ENCODE data around the gene ZNF831.

ZNF831 gene

DNA sequence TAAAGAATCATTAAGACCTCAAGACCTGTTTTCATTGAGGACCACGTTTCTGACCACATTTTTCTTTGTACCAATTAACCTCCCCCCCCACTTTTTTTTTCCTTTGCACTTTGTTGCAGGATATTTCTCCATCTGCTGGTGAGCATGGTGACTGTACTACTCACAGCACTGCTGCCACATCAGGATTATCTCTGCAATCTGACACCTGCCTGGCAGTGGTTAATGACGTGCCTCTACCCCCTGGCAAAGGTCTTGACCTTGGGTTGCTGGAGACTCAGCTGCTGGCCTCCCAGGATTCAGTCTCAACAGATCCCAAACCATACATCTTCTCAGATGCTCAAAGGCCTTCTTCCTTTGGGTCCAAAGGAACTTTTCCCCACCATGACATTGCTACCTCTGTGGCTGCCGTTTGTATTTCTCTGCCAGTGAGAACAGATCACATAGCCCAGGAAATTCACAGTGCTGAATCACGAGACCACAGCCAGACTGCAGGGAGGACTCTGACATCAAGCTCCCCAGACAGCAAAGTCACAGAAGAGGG lies 90.2 kb downstream of the ZNF831 start:
- DNase-seq = no peak

DNA sequence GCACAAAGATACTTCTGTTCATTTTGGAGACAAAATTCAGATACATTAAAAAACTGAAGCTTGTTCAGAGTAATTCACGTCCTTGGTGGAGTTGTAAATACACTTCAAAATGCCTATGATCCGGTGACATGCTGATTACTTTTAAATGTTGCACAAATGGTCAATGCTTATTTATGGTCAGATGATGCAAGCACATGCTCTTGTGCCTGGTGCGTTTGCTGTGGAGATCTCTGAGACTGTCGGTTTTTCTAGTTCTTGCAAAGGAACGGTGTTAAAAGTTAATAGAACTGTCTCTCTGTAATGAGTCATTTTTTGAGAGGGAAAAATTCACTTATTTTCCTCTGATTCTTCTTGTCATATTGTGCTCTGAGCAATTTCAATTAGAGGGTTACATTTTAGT lies 91.6 kb downstream of the ZNF831 start:
- DNase-seq = no peak

DNA sequence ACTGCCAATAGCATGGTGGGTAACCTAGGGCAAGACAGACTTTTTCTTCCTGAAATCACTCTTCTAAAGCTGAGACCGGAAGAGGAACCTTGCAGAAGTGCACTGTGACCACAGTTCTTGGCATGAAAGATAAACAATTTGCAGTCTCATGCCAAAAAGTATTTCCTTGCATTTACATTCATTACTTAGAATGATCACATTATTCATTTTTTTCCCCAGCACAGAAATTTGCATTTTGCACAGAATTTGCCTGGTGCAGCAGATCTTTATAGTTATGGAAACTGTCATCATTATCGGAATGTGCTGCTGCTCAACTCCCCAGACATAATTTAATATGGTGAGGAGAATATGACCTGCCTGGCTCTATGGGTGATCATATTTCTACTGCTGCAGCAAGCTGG lies 94.6 kb downstream of the ZNF831 start:
- no peak for DNase-seq

DNA sequence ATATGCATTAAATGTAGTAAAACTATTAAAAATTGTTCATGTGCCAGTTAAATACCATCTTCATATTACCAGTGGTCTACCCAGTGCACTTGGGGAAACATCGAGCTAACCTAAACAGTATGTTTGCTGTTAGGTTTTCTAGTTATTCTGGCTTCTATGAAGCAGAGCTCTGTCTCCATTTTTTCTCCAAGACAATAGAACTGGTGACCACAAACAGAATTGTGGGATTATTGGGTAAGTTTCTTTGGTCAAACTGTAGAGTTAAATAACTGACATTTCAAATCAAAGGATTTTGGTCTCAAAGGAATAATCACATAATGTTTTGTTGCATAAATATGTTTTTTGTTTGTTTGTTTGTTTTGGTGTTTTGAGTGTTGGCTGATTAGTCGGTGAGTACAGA lies 96.3 kb downstream of the ZNF831 start:
- no peak for DNase-seq

DNA sequence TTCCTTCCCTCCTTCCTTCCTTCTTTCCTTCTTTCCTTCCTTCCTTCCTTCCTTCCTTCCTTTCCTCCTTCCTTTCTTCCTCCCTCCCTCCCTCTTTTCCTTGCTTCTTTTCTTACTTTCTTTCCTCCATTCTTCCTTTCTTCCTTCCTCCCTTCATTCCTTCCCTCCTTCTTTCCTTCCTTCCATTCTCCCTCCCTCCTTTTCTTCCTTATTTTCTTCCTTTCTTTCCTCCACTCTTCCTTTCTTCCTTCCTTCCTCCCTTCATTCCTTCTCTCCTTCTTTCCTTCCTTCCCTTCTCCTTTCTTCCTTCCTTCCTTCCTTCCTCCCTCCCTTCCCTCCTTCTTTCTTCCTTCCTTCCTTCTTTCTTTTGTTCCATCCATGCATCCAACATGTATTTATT lies 101.7 kb downstream of the ZNF831 start:
- no peak for DNase-seq

DNA sequence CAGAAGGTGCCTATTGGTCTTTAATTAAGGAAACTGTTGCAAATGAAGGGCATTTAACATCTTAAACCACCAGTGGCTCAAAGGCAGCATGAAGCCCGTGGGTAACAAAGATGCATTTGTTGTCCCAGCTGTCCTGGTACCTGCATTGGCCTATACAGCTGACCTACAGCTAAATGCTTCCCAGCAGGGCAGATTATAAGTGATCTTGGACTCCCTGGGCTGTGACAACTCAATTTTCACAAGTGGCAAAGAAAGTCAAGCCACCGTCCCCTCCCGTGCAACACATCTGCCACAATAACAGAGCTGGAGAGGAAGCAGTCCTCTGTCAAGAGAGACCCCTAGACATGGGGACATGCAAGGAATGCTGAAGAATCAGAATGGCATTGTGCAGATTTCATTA lies 105.2 kb downstream of the ZNF831 start:
- no peak for DNase-seq

DNA sequence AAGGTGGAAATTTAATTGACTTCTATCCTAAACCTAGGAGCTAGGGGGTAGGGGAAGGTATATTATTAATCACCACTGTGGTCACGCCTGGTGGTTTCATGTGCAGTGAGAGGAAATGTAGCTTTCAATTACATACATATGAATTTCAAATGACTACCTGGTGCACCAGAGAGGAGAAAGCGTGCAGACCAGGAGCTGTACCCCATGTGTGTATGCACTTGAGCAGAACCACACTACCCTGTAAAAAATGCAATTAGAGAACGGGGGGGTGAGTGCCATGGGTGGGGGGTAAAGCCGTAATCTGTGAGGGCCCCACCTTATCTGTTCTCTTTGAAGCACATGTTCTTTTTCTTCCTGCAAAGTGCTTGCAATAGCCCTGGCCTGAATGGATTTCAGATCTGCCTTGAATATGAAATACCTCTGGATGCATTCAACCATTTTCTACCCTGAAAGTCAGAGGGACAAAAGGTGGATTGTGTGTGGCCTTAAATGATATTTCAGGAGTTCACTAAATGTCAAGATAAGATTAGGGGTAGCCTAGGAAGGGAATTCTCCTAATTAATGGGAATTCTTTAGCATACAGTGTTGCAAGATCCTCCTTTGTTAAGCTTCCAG lies 105.9 kb downstream of the ZNF831 start:
- DNase-seq = no peak

DNA sequence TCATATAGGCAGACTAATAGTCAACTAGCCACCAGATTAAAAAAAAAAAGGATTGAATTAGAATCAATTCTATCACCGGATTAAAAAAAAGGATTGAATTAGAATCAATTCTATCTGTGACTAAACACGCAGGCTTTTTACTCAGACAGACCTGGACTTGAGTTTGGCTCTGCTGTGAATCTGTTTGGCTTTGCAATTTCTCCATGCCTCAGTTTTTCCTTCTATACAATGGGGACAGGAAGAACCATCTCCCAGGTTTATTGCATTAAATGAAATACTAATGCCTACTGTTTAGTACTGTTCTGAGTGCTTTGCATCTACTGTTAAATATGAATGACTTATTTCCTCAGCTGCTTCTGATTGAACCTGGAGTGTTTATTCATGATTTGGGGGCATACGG lies 106.8 kb downstream of the ZNF831 start:
- DNase-seq = no peak

DNA sequence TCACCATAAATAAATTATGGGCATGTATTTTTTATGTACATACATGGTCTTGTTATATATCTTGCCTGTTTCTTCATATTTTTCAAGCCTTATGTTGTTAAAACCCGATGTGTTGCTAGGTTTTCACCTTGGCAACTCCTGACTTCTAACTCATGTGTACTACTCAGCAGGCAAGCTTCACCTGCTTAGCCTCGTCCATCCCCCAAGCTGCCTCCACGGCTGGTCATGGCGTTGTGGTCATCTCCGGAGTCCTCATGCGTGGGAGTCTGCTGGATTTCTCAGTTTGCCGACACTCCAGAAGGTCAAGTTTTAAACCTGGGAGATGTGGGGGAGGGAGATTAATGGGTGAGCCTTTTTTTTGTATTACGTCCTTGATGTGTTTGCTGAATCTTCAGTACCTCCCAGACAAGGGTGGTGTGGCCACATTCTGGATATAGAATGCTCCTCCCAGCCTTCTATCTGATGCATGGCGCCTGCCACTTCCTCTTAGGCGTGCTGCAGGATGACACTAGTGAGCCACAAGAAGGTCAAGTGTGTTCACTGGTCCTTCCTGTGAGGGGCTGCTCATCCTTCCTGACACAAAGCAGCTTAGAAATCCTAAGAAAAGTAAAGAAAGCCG lies 110.2 kb downstream of the ZNF831 start:
- no peak for DNase-seq

DNA sequence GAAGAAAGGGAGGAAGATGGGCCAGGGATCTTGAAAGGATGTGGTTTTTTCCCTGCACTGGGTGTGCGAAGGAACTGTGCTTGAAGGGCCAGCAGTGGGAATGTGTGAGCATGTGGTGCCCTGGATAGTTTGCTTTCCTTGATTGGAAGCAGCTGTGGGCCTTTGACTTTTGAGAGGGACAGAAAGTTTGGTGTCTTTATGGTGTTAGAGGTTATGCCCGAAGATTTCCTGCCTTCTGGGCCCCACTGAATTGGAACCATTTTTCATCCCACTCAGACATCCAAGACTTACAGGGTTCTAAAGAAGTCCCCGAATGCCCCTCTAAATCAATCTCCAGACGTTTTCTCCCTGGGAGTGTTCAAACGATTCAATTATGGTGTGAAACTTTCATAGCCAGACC lies 113.3 kb downstream of the ZNF831 start:
- DNase-seq = no peak

DNA sequence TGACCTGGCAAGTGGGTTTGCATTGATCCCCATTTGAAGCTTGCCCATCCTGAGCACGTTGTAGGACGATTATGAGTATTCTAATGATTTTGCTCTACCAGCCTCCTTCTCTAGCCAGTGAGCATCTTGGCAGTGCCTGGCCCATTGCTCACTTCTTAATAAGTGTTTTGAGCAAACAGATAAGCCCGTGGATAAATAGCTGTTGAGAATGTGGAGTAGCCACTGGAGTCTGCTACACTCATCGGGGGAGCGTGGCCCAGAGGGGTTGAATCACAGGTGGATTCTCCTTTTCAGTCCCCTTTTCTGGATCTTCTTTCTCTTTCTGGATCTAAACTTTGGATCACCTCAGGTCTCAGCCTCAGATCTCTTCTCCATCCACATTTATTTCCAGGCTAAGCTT lies 120.8 kb downstream of the ZNF831 start:
- DNase-seq = no peak

DNA sequence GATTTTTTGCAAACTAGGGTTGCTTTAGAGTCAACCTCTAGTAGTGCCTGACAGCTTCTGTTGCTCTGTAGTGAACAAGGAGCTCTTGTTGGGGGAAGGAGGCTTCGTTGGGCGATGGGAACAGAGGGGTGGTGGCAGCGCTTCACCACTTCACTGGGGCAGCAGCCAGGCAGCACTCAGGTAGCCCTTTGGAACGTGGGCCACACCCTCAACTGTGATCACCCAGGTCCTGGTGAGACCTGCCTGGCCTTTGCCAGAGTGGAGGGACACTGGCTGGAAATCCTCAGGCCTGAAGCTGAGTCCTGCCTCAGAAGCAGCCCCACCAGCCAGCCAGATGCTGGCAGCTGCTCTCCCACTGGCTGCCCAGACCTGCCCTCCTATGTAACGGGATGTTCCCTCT lies 126.4 kb downstream of the ZNF831 start:
- DNase-seq = no peak

DNA sequence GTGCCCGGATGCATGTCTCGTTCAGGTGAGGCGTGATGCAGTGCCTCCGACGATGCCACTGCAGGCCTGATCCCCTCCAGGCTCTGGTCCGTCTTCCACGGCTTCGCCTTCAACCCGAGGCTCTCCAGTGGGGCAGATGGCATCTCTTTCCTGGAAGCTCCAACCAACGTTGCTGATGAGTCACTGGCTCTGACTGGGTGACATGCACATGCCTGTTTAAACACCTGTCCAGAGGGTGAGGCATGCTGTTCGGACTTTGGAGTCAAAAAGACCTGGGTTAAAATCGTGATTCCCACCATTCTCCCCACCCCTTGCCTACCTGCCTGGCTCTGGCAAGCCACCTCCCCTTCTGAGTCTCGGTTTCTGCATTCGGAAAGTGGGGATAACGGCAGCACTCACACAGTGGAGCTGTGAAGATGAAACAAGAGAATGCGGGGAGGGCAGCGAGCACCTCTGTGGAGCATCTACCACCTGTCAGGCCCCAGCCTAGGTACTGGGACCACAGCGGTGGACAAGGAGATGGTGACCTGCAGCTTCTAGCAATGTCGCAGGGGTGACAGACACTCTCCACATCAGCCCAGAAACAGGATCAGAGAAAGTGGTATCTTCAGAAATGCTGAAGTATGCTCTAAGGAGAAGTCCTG lies 128.2 kb downstream of the ZNF831 start:
- DNase-seq = no peak

DNA sequence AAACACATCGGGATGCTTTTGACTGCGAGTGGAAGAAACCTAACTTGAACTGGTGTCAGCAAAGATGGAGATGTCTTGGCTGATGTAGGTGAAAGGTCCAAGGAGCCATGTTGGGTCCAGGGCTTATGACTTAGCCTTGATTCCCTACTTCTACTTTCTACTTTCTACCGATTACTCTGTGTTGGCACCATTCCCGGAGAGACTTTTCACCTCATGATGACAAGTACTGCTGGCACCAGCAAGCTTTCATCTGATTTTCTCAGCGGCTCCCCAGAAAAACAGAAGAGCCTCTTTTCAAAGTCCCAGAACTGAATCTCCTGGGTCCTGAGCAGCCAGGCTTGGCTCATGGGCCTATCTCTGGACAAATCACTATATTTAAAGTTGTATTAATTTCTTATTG lies 131.9 kb downstream of the ZNF831 start:
- no peak for DNase-seq

DNA sequence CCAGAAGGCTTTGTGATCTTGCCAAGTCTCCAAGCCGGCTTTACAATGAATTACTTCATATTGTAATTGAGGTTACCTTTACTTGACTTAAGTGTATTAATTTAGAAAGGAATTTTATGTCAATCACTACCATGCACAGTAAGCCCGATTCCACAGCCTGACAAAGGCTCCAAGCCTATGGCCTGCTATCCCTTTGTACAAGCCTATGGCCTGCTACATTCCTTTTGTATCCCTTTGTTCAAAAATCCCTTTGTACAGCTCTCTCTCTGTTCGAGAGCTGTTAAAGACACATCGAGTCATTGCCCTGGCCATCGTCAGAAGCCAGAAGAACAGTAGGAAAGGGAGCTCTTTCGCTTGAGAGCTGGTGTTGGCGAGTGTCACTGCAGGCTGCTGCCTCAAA lies 134.1 kb downstream of the ZNF831 start:
- DNase-seq = no peak

DNA sequence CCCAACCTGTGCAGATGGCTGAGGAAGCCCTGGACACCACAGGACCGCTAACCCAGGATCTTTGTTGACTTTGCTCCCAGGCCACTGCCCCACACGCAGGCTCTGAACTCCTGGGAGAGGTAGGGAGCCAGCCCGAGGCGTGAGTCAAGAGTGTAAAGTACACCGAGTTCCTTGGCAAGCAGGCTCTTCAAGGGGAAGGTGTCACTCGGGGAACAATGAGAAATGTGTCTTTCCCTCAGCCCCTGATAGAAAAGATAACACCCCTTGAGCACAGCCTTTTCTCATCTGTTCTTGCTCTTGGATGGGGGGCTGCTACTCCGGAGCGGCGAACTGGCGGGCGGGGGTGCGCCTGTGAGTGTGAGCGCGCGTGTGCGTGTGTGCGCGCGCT lies 136.3 kb downstream of the ZNF831 start:
- DNase-seq = no peak

DNA sequence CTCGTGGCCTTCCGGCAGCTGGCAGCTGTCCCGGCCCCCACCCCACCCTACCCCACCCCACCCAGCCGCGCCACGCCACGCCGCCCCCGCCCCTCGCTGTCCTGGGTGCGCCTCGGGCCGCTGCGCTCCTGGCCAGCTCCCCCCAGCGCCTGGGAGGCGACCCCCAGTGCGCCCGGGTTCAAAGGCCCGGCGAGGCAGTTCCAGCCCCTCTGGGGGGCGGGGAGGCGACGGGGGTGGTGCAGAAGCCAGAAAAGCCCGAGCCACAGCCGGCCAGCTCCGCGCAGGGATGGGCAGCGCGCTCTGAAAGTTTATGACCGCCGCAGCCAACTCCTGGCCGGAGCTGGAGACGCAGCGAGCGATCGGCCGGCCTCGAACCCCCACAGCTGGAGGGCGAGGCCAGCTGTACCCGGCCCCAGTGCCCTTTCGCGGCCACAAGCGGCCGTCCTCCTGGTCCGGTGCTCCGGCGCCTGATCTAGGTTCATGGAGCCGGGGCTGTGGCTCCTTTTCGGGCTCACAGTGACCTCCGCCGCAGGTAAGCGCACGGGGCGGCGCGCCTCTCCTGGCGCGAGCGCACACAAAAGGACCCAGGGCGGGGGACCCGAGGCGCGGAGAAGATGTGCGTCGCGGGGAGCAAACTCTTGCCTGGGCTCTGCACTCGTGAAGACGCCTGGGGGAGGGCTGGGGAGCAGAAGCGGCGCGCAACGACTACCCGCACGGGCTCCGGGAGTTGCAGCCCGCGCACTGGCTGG lies 136.9 kb downstream of the ZNF831 start, which contains the start of gene EDN3:
Gene EDN3 (plus strand): TSS at position 279 of the 749 bp plus-strand sequence. CDS start 202 bp downstream, at position 481.
- DNase-seq = no peak

DNA sequence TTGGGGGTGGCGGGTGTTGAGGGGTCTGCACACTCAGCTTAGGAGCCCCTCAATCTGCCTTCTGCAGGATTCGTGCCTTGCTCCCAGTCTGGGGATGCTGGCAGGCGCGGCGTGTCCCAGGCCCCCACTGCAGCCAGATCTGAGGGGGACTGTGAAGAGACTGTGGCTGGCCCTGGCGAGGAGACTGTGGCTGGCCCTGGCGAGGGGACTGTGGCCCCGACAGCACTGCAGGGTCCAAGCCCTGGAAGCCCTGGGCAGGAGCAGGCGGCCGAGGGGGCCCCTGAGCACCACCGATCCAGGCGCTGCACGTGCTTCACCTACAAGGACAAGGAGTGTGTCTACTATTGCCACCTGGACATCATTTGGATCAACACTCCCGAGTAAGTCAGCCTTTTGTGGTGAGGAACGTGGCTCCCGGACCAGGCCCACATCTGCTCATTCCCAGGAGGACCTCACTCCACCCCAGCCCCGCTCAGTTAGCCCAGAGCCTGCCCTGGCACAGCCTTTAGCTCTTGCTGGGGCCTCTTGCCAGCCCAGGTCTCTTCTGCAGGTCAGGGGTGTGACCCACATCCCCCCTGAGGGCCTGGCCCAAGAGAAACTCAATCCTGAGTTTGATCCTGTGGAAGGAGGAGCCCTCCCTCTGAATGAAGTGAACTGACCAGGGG lies 137.9 kb downstream of the ZNF831 start:
- no peak for DNase-seq

DNA sequence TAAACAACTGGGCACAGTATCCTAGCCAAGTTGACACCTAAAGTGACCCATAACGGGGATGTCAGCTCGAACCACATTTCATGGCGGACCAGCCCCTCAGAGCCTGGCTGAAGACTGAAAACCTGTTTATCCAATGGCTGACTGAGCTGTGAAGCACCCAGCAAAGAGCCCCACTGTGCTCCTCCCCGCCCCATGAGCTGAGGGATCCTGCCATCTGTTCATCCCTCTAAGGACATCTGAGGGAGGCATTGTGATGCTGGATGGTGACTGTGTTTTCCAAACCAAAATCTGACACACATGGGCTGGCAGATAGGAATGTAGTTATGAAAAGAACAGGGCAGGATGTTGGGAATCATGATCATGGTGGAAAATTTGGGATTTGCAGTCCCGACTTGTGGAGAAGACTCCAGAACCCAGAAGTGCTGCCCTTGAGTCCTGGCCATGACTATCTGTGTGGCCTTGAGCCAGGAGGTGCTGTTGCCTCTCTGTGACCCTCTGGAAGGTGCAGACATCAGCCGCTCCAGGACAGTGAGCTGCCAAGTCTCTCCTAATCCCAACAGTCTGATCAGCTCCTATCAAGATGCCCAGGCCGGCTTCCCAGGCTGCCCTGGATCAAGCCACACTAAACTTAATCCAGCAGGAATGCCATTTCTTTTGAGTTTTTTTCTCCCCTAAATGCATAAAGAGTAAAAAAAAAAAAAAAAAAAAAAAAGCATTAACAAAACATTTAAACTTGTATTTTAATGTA lies 142.5 kb downstream of the ZNF831 start:
- DNase-seq = no peak

DNA sequence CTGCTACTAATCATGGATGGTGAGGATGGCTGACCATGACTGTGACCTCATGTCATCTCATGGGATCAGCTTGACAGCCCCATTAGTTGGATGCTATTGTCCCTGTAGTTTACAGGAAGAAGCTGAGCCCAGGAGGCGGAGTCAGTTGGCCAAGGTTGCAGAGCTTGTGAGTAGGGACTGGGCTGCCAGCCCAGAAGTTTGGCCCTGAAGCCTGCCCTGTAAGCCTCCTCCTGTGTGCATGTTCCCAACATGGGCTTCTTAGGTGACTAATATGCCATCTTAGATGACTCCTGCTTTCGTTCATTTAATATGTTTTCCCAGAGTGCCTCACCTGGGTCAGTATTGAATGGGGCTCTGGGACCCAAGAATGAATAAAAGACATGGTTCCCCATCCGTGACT lies 143.6 kb downstream of the ZNF831 start:
- no peak for DNase-seq

Data from stimulated activated CD4-positive, alpha-beta T cell treated with anti-CD3 and anti-CD28 coated beads, Interleukin-12 subunit alpha, Interleukin-12 subunit beta, amount 100 ng/mL, for 4 hours (primary cell).